Gastroesophageal sphincter (tissue), 3 donors: ENCODE results near the gene FBP2.

ENCODE experiments used
- CTCF ChIP-seq, 4 experiments: fragments of 200-600 bp in 2 of 4; fragments of 450-650 bp in 2 of 4; sonication (generic) in 1 of 4; IDR thresholded peaks; one replicate each; pipeline ENCODE4 v1.5.1; 2017 to 2019; ENCODE audit warnings: antibody characterized with exemption in 4 of 4, mild to moderate bottlenecking in 2 of 4, moderate library complexity in 2 of 4
- POLR2A ChIP-seq, 2 donors: fragments of 450-650 bp; IDR thresholded peaks; one replicate each; pipeline ENCODE4 v1.6.1; 2017; ENCODE audit warnings: antibody characterized with exemption in 2 of 2, mild to moderate bottlenecking in 2 of 2, moderate library complexity in 1 of 2
- POLR2AphosphoS5 ChIP-seq: sonication (generic); formaldehyde crosslinking; IDR thresholded peaks from one replicate; pipeline ENCODE4 v1.6.1; 2017; ENCODE audit warnings: antibody characterized with exemption

DNA sequence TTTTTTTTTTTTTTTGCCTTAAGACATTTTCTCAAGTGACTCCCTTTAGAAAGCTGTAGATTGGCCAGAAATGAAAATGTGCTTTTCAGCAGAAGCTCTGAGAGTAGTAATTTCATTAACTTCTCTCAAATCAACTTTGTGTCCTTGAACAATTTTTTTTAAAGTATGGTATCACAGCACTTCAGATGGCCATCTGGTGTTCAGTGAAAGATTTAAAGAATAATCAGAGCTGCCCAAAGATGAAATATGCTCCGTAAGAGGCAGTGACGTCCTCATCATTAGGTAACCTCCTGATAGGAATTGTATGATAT lies 81.7 kb downstream of the FBP2 start:
- no peak for TF ChIP-seq POLR2AphosphoS5
- TF ChIP-seq CTCF (IDR thresholded peaks at IDR 0.05): no peak
- no peak for TF ChIP-seq POLR2A (IDR thresholded peaks at IDR 0.05)
